Ramos (cell line): Measurements from ENCODE around the gene LYPLA2.
"Not testable (repeated sequence)": the region's sequence is repeated elsewhere in the genome, so short reads cannot be mapped to it uniquely, and the experiment has no call there.

Experiments used
- in situ Hi-C: fragments of 300-500 bp; cut with MboI; formaldehyde crosslinking; loops from one replicate; pipeline ENCODE4 v1.14.3; 2022; ENCODE audit warnings: low sequenced_read_pairs; ENCODE audit not compliant: unreplicated experiment

Gene LYPLA2

DNA sequence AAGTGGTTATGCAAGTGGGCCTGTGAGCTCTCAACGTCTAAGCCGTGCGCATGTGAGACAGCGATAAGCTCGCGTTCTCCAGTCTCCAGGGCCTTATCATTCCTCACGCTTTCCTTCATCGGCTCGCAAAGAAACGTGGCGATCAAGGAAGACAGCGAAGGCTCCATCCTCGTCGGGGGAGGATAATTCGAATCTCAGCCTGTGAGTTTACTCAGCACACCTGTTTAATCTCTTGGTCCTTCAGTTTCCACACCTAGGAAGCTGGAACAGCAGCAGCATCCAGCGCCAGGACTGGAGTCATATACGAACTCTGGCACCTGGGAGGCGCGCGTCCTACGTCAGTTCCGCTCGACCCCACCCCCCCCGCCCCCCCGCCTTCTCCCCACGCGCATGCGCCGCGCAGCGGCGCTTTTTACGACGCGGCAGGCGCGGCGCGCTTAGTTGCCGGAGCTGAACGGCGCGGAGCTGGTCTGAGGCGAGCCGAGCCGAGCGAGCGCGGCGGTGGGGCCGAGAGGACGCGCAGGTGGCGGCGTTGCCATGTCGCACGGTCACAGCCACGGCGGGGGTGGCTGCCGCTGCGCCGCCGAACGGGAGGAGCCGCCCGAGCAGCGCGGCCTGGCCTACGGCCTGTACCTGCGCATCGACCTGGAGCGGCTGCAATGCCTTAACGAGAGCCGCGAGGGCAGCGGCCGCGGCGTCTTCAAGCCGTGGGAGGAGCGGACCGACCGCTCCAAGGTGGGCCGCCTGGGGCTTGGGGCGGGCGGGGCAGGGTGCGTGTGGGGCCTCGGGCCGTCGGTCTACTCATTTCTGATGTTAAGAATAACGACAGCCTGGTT is 12.7 kb upstream of the LYPLA2 start, which contains the start of gene PITHD1:
TSS of gene PITHD1 (plus strand) at position 440 of the 836 bp plus-strand sequence. CDS start at position 538, 98 bp downstream.
- in situ Hi-C loops, result no loop called here

DNA sequence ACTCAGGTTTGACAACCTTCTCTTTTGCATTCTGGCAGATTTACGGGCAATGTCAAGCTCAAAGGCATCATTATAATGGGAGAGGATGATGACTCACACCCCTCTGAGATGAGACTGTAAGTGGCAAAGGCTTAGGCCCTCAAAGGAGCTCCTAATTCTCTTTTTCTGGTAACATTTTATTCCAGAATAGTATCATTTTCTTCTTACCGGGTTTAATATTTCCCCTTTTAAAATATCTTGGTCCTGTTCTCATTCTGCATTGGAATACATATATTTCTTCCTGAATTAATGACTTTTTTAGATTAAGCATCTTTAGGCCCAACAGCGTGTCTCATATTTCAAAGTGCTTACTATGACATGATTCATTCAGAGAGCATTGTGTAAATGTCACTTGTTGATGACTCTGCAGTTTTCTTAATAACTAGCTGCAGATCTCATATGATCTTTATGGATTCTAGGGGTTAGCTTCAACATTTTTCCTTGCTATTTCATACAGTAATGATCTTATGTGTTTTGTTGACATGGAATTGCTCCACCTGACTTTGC is 11.0 kb upstream of the LYPLA2 start:
- in situ Hi-C loops, result no loop called here

DNA sequence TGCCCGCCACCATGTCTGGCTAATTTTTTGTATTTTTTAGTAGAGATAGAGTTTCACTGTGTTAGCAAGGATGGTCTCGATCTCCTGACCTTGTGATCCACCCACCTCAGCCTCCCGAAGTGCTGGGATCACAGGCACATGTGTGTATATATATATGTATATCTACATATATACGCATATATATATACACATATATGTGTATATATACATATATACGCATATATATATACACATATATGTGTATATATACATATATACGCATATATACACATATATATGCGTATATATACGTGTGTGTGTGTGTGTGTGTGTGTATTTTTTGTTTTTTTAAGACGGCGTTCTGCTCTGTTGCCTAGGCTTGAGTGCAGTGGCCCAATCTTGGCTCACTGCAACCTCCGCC is 7.8 kb upstream of the LYPLA2 start:
- in situ Hi-C loops, result not testable (repeated sequence)

DNA sequence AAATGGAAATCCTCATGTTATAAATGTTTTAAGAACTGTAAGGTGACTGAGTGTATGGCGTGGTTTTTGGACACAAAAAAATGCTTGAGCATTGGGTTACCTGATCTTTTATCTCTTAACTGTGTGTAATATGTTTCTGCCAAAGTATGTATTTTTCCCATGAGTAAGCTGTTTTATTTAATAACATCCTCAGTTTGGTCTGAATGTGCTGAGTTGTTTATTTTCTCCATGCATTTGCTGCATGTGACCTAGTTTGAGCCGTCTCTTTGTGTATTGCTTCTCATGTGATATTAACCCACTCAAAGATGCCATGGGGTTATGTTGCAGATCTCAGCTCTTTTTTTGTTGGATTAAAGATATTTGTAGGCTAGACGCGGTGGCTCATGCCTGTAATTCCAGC is 6.1 kb upstream of the LYPLA2 start:
- in situ Hi-C loops, result no loop called here

DNA sequence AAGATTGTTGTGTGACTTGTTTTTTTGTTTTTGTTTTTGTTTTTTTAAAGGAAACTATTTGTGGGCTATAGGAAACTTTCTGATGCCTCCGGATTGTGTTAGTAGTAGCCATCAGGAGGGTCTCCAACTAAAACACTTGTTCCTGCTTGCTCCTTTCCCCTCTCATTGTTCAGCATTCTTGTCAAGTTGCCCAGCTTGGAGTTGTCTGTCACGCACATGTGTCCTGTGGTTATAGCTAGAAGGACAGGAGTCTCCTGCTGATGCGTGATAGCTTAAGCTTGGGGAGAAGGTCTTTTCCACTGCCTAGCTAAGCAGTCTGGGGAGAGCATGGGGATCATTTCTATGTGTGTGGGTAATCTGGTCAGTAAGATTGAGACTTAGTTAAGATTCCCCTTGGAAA is 3.2 kb upstream of the LYPLA2 start:
- in situ Hi-C loops, result no loop called here

DNA sequence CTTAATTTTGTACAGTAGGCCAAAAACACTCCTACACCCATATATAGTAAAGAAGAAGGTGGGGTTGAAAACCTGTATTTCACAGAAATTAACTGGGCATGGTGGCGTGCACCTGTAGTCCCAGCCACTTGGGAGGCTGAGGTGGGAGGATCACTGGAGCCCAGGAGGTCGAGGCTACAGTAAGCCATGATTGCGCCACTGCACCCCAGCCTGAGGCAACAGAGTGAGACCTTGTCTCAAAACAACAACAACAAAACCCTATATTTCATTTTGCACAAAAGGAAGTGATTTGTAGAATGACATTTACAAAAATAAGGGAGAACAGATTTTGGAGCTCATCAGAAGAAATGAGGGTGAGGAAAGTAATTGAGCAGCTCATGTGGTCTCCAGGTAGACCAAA is 2.2 kb upstream of the LYPLA2 start:
- in situ Hi-C loops, result no loop called here

DNA sequence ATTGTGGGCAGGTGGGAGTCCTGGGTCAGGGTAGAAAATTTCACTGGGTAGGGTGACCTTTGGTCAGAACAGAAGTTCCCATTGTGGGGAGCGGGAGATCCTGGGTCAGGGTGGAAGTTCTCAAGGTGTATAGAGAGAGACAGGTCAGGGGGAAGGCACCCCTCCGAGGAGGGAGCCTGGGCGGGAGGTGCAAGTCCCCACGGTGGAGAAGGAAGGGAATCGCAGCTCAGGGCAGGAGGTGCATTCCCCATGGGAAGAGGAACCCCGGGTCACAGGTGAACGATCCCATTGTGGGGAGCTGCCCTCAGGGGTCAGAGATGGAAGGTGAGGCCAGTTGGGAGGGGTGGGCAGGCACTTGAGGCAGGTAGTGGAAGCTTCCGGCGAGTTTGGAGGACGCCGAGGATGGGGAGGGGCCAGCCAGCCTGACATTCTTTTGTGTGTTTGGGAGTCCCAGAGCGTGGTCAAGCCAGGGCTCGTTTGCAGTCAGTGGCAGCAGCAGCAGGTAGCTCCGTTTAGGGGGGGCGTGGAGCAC is 637 bp downstream of the LYPLA2 start:
- in situ Hi-C loops, result no loop called here

DNA sequence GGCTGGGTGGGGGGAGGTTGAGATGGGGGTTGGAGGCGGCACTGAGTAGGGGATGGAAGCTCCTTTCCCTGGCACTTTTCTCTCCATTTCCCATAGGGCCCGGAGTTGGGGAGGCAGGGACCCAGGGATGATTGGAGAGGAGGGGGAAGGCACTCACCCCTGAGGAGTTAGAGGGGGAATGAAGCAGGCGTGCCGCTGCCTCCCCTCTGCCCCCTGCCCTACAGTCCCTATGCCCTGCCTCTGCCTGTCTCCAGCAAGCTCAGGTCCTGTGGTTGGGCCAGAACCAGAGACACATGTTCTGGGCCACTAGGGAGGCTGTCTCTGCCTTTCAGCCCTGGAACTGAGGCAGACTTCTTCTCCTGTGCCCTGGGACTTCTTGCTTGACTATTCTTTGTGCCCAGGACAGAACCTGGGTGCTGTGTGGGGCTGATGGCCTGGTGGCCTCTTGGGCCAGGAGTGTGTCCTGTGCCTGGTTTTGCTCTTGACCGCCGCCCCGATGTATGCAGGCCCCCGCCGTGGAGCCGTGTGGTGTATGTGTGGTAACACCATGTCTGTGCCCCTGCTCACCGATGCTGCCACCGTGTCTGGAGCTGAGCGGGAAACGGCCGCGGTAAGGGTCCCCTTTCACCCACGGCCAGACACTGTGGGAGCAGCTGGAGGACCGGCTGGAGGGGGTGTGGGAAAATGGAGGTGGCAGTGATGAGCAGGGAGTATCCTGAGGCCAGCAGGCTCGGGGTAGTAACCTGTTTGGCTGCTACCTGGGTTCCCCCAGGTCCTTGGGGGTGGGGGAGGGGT is 1.4 kb downstream of the LYPLA2 start:
- in situ Hi-C loops, result no loop called here

DNA sequence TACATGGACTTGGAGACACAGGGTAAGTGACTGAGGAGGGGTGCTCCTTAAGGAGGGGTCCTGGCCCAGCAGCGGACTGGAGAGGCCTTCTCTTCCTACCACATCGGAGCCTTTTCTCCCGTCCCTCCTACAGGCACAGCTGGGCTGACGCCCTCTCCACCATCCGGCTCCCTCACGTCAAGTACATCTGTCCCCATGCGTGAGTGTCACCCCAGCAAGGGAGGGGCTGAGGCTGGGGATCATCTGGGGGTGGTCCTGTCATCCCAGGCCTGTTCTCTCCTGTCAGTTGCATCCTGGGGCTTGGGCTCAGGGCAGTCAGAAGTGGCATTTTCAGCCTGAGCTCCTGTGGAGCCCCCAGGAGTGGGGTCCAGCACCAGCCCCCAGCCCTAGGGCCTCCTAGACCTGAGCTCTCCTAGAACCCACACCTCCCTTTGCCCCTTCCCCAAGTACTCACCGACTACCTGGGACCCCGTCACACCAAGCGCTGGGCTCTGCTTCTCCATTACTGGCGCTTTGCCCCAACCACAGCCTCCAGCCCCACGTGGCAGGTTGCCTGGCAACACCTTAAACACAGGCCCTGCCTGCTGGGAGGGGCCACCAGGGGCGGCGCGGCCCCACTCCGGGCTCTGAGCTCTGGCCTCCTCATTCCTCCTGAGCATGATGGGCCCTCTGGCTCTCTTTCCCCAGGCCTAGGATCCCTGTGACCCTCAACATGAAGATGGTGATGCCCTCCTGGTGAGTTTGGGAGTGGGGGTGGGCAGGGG is 2.3 kb downstream of the LYPLA2 start:
- in situ Hi-C loops, result no loop called here

DNA sequence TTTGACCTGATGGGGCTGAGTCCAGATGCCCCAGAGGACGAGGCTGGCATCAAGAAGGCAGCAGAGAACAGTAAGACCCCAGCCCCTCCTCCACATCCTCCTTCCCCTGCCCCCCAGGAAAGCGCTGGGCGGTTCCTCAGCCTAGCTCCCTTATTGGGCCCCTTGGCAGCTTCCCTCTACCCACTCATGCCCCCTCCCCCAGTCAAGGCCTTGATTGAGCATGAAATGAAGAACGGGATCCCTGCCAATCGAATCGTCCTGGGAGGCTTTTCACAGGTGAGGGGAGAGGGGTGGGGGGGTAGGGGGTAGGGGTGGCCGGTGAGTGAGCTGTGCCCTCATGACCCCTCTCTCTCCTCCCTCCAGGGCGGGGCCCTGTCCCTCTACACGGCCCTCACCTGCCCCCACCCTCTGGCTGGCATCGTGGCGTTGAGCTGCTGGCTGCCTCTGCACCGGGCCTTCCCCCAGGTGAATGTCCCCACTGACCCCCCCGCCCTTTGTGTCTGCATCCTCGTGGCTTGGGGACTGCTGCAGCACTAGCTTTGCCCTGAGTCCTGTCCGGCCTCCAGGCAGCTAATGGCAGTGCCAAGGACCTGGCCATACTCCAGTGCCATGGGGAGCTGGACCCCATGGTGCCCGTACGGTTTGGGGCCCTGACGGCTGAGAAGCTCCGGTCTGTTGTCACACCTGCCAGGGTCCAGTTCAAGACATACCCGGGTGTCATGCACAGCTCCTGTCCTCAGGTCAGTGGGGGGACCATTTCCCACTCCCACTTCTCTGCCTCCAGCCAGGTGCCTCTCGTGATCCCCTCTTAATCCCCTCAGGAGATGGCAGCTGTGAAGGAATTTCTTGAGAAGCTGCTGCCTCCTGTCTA is 3.2 kb downstream of the LYPLA2 start:
- in situ Hi-C loops, result no loop called here

DNA sequence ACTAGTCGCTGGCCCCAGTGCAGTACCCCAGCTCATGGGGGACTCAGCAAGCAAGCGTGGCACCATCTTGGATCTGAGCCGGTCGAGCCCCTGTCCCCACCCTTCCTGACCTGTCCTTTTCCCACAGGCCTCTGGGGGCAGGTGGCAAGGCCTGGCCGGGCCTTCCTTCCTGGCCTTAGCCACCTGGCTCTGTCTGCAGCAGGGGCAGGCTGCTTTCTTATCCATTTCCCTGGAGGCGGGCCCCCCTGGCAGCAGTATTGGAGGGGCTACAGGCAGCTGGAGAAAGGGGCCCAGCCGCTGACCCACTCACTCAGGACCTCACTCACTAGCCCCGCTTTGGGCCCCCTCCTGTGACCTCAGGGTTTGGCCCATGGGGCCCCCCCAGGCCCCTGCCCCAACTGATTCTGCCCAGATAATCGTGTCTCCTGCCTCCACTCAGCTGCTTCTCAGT is 3.8 kb downstream of the LYPLA2 start:
- in situ Hi-C loops, result not testable (repeated sequence)

DNA sequence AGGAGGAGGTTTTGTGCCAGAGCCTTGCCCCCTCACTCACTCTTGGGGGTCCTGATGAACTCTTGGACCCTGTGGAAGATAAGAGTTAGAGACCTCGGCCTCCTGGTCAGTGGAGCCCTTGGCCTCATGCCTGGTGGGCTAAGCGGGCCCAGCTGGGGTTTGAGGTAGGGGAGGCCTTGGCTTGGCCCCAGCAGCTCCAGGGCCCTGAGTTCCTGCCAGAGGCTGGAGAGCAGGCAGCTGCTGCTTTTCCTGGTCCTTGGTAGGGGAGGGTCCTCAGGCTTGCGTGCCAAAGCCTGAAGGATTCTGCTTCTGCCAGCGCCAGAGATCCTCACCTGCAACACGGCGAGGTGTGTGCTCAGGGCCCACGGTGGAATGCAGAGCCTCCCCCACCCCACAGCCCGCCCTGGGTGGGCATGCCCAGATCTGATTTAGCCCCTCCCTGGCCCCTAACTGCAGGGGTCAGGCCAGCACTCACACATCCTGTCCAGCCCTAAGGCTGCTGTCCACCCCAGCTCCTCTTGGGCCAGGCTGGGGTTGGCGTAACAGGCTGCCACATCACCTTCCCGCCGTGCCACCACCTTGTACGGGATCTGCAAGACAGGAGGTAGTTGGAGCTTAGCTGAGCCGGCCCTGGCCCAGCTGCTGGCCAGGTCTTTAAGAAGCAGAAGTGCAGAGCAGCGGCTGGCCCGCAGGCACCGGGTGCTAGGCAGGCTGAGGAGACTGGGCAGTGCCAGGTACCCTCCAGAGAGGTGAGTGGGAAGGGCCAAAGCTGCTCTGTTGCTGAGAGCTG is 4.9 kb downstream of the LYPLA2 start:
- in situ Hi-C loops, result no loop called here

DNA sequence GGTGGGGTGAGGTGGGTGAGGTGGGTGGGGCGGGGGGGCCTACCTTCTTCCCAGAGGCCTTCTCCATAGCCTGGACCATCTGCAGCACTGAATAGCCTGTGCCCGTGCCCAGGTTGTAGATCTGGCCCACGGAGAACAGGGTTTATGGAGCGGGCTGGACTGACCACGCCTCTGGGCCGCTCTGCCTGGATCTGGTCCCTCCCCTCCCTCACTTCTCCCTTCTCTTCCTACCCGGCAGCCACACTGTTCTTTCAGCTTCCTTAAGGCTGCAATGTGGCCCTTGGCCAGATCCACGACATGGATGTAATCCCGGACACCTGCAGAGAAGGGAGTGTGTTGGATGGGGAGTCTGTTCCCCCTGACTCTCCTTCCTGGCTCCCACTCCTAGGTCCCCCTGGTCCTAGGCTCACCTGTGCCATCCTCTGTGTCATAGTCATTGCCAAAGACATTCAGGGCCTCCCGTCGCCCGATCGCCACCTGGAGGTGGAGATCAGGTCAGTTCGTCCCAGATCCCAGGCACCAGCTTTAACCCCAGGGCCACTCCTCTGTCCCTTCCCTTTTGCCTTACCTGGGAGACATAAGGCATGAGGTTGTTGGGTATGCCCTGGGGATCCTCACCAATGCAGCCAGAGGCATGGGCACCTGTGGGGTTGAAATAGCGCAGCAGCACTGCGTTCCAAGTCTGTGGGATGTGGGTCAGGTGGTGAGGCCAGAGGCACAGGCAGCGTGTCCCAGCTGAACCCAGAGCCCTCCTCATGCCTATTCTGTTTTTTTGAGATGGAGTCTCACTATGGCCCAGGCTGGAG is 5.7 kb downstream of the LYPLA2 start:
- in situ Hi-C loops, result no loop called here

DNA sequence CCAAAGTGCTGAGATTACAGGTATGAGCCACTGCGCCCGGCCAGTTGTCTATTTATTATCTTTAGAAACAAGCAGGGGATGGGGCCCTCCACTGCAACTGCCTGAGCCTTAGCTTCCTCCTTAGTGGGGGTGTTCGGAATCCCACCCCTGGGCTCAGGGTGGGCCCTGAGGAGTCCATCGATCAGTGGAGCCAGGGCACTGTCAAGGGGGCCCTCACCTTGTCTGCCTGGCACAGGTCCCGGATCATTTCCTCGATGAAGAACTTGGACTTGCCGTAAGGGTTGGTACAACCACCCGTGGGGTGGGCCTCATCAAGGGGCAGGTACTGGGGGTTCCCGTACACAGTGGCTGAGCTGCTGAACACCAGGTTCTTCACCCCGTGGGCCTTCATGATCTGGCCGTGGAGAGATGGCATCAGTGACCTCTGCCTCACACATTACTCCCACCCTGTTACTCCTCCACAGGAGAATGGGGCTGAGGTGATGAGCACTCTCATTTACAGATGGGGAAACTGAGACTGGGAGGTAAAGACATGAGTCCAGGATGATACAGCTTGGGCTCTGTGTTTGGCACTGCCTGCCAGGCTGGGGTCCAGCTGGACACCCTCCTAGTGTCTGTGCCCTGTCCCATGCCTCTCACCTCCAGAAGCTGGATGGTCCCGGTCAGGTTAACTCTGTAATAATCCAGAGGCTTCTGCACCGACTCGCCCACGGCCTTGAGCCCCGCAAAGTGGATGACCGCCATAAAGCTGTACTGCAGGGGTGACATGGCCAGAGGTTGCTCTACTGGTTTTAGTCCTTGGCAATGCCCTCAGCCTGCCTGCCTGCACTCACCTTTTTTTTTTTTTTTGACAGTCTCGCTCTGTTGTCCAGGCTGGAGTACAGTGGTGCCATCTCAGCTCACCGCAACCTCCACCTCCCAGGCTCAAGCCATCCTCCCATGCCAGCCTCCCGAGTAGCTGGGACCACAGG is 6.8 kb downstream of the LYPLA2 start:
- in situ Hi-C loops, result no loop called here

DNA sequence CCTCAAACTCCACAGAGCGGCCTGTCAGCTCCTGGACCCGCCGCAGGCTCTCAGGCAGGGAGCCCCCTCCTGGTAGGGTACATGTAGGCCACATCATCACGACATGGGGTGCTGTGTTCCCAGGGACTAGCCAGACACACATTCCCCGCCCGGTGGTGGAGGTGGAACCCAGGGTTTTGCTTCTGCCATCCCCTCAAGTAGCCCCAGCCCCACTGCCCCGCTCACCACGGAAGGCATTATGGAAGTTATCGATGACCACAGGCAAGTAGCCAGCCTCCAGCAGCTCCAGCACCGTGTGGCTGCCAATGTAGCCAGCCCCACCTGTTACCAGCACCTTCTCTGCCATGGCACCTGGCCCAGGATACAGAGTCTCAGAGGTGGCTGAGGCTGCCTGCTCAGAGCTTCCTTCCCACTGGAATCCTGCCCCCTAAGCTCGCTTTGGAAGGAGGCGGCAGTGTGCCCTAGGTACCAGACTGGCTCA is 7.8 kb downstream of the LYPLA2 start:
- in situ Hi-C loops, result no loop called here

DNA sequence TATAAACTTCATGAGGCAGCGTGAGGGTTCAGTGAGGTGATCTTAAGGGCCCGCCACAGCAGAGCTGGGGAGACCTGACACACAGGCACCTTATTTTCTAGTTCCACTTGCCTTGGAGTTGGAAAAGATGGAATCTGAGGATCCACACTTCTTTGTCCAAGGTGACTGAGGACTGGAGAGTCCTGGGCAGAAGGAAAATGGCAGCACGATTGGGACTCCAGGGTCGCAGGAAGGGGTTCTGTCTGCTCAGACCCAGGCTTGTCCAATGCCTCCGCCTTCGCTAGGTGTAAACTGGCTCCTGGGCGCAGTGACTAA is 8.3 kb downstream of the LYPLA2 start:
- in situ Hi-C loops, result no loop called here
